Gastrocnemius medialis (tissue), 4 donors: ENCODE data around the gene SLC25A25. TPM values are rescaled to one million over a fixed set of nuclear protein-coding genes. Genes with fewer than 3 reads are reported as not detected.

Experiments used
- ATAC-seq, 2 donors: fragments of 150-250 bp; one replicate each; pipeline ENCODE4 v1.9.1; 2016
- DNase-seq, 2 donors: peaks; one replicate each; pipeline ENCODE4 v3.0.0-alpha.2; 2019
- H3K27ac ChIP-seq, 4 donors: fragments of 200-600 bp; sonication (generic); 1 replicate in 1 of 4; 2 replicates in 3 of 4; pipeline ENCODE4 v1.5.1; 2016 to 2018; ENCODE audit warnings: mild to moderate bottlenecking in 2 of 4, moderate library complexity in 1 of 4
- H3K27me3 ChIP-seq, 3 donors: fragments of 200-600 bp; sonication (generic) in 2 of 3; 1 replicate in 1 of 3; 2 replicates in 2 of 3; pipeline versions ENCODE4 v1.5.1 to v1.6.0; 2016 to 2019; ENCODE audit warnings: mild to moderate bottlenecking in 1 of 3, moderate library complexity in 1 of 3
- H3K36me3 ChIP-seq, 2 donors: fragments of 200-600 bp; sonication (generic) in 1 of 2; one replicate each; pipeline ENCODE4 v1.5.1; 2017 to 2018
- H3K4me1 ChIP-seq, 2 donors: fragments of 200-600 bp; sonication (generic) in 1 of 2; one replicate each; pipeline ENCODE4 v1.5.1; 2016 to 2017; ENCODE audit warnings: mild to moderate bottlenecking in 2 of 2
- H3K4me3 ChIP-seq, 4 donors: fragments of 200-600 bp; sonication (generic) in 3 of 4; 1 replicate in 1 of 4; 2 replicates in 3 of 4; pipeline ENCODE4 v1.5.1; 2016 to 2019; ENCODE audit warnings: mild to moderate bottlenecking in 2 of 4
- H3K9me3 ChIP-seq, 3 donors: fragments of 200-600 bp; sonication (generic) in 2 of 3; 1 replicate in 1 of 3; 2 replicates in 2 of 3; pipeline ENCODE4 v1.5.1; 2016 to 2019
- POLR2A ChIP-seq, 2 donors: fragments of 450-650 bp; IDR thresholded peaks; one replicate each; pipeline ENCODE4 v1.6.1; 2017; ENCODE audit warnings: antibody characterized with exemption in 2 of 2, mild to moderate bottlenecking in 2 of 2, moderate library complexity in 2 of 2
- in situ Hi-C, 4 donors: fragments of 200-750 bp; cut with MboI; loops; one replicate each; pipeline versions ENCODE4 v1.15.0 to v1.8.0; 2017; ENCODE audit warnings: low sequenced_read_pairs in 4 of 4
- intact Hi-C: fragments of 100-400 bp; cut with DNase I; formaldehyde crosslinking; loops from one replicate; pipeline ENCODE4 v1.15.1; 2023; ENCODE audit warnings: low total_unique reads
- total RNA-seq, 4 donors: library from RNA; depleted of rRNA; stranded (reverse); fragments of >200 nt; gene quantifications; one replicate each; pipeline versions ENCODE4 v1.1.0 to v1.2.3, GENCODE V29; 2016
- TF ChIP-seq, protein P1 (sequence below), 5 experiments: fragments of 450-650 bp in 3 of 5; fragments of 200-600 bp in 2 of 5; sonication (generic) in 2 of 5; IDR thresholded peaks in 4 of 5; conservative IDR thresholded peaks in 1 of 5; 1 replicate in 4 of 5; 2 replicates in 1 of 5; pipeline ENCODE4 v1.5.1; 2016 to 2019; ENCODE audit warnings: antibody characterized with exemption in 5 of 5, mild to moderate bottlenecking in 3 of 5, moderate library complexity in 3 of 5

SLC25A25 gene
- total RNA-seq, 4 donors from 2014 or later: 26.9 to 98.7 (median 46.0) TPM

DNA sequence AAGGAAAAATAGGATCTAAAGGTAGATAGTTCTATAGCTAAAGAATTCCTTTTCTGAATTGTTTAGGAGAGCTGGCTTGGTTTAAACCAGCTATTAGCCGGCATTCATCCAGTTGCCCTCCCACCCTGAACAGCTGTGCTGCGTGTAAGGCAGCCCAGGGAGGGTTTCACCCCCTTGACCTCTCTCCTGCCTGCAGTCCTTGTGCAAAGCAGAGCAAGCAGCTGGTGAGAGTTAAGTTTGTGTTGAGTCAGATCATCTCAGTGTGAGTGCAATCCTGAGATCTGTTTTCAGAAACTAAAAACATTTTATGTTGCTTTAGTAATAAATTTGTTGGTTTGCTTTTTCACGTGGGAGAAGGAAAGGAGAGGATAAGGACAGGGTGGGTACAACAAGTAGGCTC is 13.0 kb downstream of the SLC25A25 start:
- intact Hi-C loops: loop anchor here (5.0 kb wide), 1 partner anchor 36 kb away; no protein-coding TSS in a partner anchor
- ATAC-seq: peak in 1 of 2 donors; percentile 57
- H3K4me1 ChIP-seq: peaks cover 27 to 41% of the 10 kb centered on the region in 2 donors
- in situ Hi-C loops: no loop called here
- no peaks in the 10 kb centered on the region for H3K27me3 ChIP-seq
- no peak for TF ChIP-seq POLR2A (IDR thresholded peaks at IDR 0.05)
- TF ChIP-seq, protein P1, sequence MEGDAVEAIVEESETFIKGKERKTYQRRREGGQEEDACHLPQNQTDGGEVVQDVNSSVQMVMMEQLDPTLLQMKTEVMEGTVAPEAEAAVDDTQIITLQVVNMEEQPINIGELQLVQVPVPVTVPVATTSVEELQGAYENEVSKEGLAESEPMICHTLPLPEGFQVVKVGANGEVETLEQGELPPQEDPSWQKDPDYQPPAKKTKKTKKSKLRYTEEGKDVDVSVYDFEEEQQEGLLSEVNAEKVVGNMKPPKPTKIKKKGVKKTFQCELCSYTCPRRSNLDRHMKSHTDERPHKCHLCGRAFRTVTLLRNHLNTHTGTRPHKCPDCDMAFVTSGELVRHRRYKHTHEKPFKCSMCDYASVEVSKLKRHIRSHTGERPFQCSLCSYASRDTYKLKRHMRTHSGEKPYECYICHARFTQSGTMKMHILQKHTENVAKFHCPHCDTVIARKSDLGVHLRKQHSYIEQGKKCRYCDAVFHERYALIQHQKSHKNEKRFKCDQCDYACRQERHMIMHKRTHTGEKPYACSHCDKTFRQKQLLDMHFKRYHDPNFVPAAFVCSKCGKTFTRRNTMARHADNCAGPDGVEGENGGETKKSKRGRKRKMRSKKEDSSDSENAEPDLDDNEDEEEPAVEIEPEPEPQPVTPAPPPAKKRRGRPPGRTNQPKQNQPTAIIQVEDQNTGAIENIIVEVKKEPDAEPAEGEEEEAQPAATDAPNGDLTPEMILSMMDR (IDR thresholded peaks at IDR 0.05 in 4 of 5, conservative IDR thresholded peaks at IDR 0.05 in 1 of 5): no peak
- peak in 1 of 2 donors; percentile 68 for DNase-seq
- no peak overlapping the region for H3K4me3 ChIP-seq
- H3K9me3 ChIP-seq: no peaks in the 10 kb centered on the region
- peak overlapping the region; percentile 64 to 83 (median 66) for H3K27ac ChIP-seq
- no peaks in the 10 kb centered on the region for H3K36me3 ChIP-seq

DNA sequence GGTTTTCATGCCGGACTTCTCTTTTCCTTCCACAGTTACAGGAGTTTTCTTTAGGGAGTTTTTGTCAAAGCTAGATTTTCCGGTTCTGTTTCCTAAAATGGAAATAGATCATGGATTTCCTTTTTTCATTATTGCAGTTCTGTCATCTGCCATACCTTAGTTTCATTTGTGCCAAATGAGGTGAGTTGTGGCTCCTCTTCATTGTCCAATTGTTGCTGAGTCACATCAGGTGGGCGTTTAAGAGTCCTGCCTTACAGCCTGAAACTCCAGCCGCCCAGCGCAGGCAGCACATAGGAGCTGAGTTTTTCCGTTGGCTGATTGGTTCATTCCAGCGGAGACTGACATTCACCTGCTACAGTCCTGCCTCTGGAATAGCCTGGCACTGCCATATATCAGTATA is 14.1 kb downstream of the SLC25A25 start:
- in situ Hi-C loops (no loop called here), intact Hi-C loops (loop anchor here (5.0 kb wide), 1 partner anchor 35 kb away; no protein-coding TSS in a partner anchor)
- no peak for DNase-seq
- Histone ChIP-seq H3K27ac (peak overlapping the region; percentile 64 to 83 (median 66)), H3K4me1 (peaks cover 27 to 41% of the 10 kb centered on the region in 2 donors), H3K9me3 (no peaks in the 10 kb centered on the region), H3K27me3 (no peaks in the 10 kb centered on the region), H3K4me3 (no peak overlapping the region), H3K36me3 (no peaks in the 10 kb centered on the region)
- ATAC-seq: no peak
- no peak for TF ChIP-seq POLR2A (IDR thresholded peaks at IDR 0.05)
- TF ChIP-seq, protein P1 (IDR thresholded peaks at IDR 0.05 in 4 of 5, conservative IDR thresholded peaks at IDR 0.05 in 1 of 5): no peak

DNA sequence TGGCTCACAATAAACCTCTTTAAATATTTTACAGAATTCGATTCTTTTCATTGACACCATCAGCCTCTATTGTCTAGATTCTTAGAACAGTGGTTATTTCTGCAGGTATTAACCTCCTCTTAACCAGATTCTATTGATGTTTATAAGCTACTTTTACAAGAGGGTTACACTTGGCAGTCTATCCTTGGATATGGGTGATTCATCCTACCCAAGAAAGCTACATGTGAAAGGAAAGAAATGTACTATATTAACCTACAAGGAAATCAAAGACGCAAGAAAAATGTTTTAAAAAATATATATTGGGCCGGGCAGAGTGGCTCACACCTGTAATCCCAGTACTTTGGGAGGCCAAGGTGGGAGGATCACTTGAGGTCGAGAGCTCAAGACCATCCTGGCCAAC is 16.7 kb downstream of the SLC25A25 start:
- H3K27me3 ChIP-seq: no peaks in the 10 kb centered on the region
- intact Hi-C loops: loop anchor here (5.0 kb wide), 1 partner anchor 33 kb away; no protein-coding TSS in a partner anchor

DNA sequence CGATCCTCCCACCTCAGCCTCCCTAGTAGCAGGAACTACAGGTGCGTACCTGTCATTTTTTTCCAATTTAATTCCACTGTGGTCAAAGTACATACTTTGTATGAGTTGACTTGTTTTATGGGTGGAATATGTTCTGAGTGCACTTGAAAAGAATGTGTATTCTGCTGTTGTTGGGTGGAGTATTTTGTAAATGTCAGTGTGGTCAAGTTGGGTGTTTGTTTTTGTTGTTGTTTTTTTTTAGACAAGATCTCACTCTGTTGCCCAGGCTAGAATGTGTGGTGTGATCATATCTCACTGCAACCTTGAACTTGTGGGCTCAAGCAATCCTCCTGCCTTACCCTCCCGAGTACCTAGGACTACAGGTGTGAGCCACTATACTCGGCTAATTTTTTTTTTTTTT is 17.9 kb downstream of the SLC25A25 start:
- DNase-seq (no peak), ATAC-seq (no peak)
- no peak overlapping the region for H3K27ac ChIP-seq
- H3K4me3 ChIP-seq: no peak overlapping the region
- in situ Hi-C loops (no loop called here), intact Hi-C loops (no loop called here)
- no peaks in the 10 kb centered on the region for H3K27me3 ChIP-seq
- no peaks in the 10 kb centered on the region for H3K9me3 ChIP-seq
- no peaks in the 10 kb centered on the region for H3K36me3 ChIP-seq
- peaks cover 10 to 23% of the 10 kb centered on the region in 2 donors for H3K4me1 ChIP-seq
- TF ChIP-seq, protein P1 (IDR thresholded peaks at IDR 0.05 in 4 of 5, conservative IDR thresholded peaks at IDR 0.05 in 1 of 5): no peak
- TF ChIP-seq POLR2A (IDR thresholded peaks at IDR 0.05): no peak

More for the DNA sequence above, 16.7 kb downstream of the SLC25A25 start:
- peaks cover 8 to 24% of the 10 kb centered on the region in 2 donors for H3K4me1 ChIP-seq
- H3K36me3 ChIP-seq: no peaks in the 10 kb centered on the region
- TF ChIP-seq, protein P1 (IDR thresholded peaks at IDR 0.05 in 4 of 5, conservative IDR thresholded peaks at IDR 0.05 in 1 of 5): no peak
- TF ChIP-seq POLR2A (IDR thresholded peaks at IDR 0.05): no peak
- no peak for ATAC-seq
- H3K9me3 ChIP-seq: no peaks in the 10 kb centered on the region
- in situ Hi-C loops: no loop called here
- no peak overlapping the region for H3K27ac ChIP-seq
- no peak overlapping the region for H3K4me3 ChIP-seq
- no peak for DNase-seq

DNA sequence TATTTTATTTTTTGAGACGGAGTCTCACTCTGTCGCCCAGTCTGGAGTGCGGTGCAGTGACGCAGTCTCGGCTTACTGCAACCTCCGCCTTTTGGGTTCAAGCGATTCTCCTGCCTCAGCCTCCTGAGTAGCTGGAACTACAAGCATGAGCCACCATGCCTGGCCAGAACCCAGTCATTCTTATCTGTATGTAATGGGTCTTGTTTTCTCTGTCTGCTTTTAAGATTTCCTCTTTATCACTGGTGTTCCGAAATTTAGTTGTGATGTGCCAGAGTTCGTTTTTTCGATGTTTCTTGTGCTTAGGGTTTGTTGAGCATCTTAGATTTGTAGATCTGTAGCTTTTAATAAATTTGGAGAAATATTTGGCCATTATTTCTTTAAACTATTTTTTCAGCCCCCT is 19.2 kb downstream of the SLC25A25 start:
- ATAC-seq: no peak
- Histone ChIP-seq H3K4me1 (peaks cover 18 to 21% of the 10 kb centered on the region in 2 donors), H3K4me3 (no peak overlapping the region), H3K27ac (no peak overlapping the region), H3K36me3 (no peaks in the 10 kb centered on the region), H3K9me3 (no peaks in the 10 kb centered on the region), H3K27me3 (no peaks in the 10 kb centered on the region)
- in situ Hi-C loops: no loop called here
- no peak for TF ChIP-seq POLR2A (IDR thresholded peaks at IDR 0.05)
- TF ChIP-seq, protein P1 (IDR thresholded peaks at IDR 0.05 in 4 of 5, conservative IDR thresholded peaks at IDR 0.05 in 1 of 5): no peak
- intact Hi-C loops: no loop called here
- no peak for DNase-seq
